WERI-Rb-1 (cell line): Measurements from ENCODE around the gene CCDC13.
A peak's percentile ranks its signal among the peaks of the same experiment; 100 is the strongest.

Experiments
- DNase-seq: peaks from one replicate; pipeline ENCODE4 v3.0.0-alpha.2; 2020
- H3K27ac ChIP-seq: fragments of 250-450 bp; sonication (Bioruptor Pico); 2 replicates; pipeline ENCODE4 v1.5.1; 2020; ENCODE audit warnings: mild to moderate bottlenecking, moderate library complexity
- H3K27me3 ChIP-seq: fragments of 250-450 bp; sonication (Bioruptor Pico); 2 replicates; pipeline ENCODE4 v1.5.1; 2021; ENCODE audit warnings: mild to moderate bottlenecking, low read depth, moderate library complexity; ENCODE audit not compliant: insufficient read depth, severe bottlenecking
- H3K36me3 ChIP-seq: fragments of 250-450 bp; sonication (Bioruptor Pico); 2 replicates; pipeline ENCODE4 v1.5.1; 2020; ENCODE audit warnings: mild to moderate bottlenecking, moderate library complexity
- H3K4me3 ChIP-seq: 2 replicates; pipeline ENCODE4 v1.5.1; 2011; ENCODE audit warnings: low read depth, mild to moderate bottlenecking, control low read depth, low read length
- H3K9me3 ChIP-seq: fragments of 250-450 bp; sonication (Bioruptor Pico); 2 replicates; pipeline ENCODE4 v1.5.1; 2021; ENCODE audit warnings: mild to moderate bottlenecking, moderate library complexity; ENCODE audit not compliant: severe bottlenecking
- TF ChIP-seq, protein P1 (sequence below): IDR thresholded peaks from 2 replicates; pipeline ENCODE4 v1.5.1; 2011; ENCODE audit warnings: low read depth, mild to moderate bottlenecking, control low read depth, inconsistent platforms, low read length

CCDC13 gene

GRCh38 chr3:42735019-42735418, 38.0 kb downstream of the CCDC13 start:
- peaks cover 4% of the 10 kb centered on the region for H3K9me3 ChIP-seq
- TF ChIP-seq, protein P1, sequence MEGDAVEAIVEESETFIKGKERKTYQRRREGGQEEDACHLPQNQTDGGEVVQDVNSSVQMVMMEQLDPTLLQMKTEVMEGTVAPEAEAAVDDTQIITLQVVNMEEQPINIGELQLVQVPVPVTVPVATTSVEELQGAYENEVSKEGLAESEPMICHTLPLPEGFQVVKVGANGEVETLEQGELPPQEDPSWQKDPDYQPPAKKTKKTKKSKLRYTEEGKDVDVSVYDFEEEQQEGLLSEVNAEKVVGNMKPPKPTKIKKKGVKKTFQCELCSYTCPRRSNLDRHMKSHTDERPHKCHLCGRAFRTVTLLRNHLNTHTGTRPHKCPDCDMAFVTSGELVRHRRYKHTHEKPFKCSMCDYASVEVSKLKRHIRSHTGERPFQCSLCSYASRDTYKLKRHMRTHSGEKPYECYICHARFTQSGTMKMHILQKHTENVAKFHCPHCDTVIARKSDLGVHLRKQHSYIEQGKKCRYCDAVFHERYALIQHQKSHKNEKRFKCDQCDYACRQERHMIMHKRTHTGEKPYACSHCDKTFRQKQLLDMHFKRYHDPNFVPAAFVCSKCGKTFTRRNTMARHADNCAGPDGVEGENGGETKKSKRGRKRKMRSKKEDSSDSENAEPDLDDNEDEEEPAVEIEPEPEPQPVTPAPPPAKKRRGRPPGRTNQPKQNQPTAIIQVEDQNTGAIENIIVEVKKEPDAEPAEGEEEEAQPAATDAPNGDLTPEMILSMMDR: no peak
- H3K27me3 ChIP-seq: no peaks in the 10 kb centered on the region
- H3K4me3 ChIP-seq: no peak overlapping the region
- no peak overlapping the region for H3K27ac ChIP-seq
- no peaks in the 10 kb centered on the region for H3K36me3 ChIP-seq
- no peak for DNase-seq

DNA sequence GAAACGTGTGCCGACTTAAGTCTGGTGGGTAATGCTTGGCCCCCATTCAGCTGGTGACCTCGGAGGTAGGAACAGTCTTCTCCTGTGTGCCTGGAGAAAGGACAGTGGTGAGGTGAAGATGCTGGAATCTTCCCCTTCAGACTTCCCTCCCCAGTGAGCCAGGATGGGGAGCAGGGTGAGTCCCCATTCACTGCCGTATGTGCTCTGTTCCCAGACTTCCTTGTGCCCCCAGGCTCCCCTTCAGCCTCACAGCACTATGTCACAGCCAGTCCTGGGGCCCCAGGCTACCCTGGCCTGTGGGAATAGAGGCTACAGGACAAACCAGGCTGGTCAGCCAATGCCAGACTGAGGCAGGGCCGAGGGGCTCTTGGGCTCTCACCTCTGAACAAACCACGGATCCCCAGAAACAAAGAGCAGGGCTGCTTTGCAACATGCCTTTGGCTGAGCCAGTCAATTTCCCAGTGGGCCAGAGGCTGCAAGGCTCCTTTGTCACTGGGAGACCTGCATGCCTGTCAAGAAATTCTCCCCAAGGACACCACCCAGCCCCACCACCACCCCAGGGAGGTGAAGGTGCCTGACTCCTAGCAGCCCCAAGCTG, 38.7 kb downstream of the CCDC13 start:
- no peak for DNase-seq
- TF ChIP-seq, protein P1: no peak
- Histone ChIP-seq H3K27ac (no peak overlapping the region), H3K9me3 (peaks cover 4% of the 10 kb centered on the region), H3K4me3 (no peak overlapping the region), H3K27me3 (no peaks in the 10 kb centered on the region), H3K36me3 (no peaks in the 10 kb centered on the region)

DNA sequence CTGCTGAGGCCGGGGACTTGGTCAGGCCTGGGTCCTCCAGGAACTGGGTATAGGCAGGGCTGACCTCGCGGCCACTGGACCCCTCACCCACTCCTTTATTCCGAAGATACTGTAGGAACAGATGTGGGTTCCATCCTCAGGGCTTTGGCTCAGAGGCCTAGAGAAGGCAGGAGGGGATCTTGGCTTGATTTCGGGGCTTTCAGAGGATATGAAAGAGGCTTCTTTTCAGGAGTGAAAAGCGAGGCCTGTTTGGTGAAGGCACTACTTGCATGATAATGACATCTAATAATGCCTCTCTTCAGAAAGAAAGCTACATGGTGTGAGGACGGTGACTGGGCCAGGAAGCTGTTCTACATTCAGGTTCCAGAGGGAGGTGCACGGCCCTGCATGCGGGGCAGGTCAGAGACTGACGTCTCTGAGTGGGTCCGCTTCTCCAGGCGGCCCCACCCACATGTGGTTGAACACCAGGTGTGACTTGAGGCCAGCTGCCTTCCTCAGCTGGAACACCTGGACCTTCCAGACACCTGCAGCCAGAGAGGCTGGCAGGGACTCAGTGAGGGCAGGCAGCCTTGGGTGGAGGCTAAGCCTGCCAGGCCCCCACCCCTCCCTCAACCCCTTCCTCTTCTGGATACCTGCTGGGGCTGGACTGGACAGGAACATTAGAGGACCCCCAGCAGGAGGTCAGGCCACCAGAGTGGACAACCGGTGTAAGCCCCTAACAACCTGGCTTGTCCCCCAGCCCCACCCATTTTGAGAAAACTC, 39.4 kb downstream of the CCDC13 start:
- Histone ChIP-seq H3K4me3 (no peak overlapping the region), H3K27me3 (no peaks in the 10 kb centered on the region), H3K9me3 (peaks cover 4% of the 10 kb centered on the region), H3K36me3 (no peaks in the 10 kb centered on the region), H3K27ac (no peak overlapping the region)
- no peak for DNase-seq
- TF ChIP-seq, protein P1: no peak

DNA sequence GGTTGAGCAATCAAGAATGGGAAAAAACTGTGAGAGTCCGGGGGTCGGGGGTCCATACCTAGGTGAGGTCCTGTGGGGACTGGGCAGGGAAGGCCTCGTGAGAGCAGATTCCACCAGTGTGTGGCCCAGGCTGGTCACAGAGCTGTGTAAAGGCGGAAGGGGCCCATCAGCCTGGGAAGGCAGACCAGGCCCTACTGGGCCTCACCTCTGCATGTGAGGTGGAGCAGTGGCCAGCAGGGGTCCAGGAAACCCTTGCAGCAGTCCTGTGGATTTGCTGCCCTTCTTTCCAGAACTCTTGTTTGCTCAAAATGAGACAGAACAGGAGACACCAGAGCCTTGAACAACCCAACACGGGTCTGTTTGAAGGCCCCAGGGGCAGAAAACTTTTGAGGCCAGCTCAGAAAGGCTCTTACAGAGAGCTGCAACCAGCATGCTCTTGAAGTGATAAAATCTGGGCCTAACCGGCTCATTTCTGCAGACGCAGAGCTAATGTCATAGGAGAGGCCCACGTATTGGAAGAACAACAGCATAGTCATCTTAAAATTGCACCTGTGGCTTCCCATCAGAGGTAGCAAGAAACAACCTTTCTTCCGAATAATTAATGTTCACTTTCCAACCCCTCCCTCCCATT, 40.1 kb downstream of the CCDC13 start:
- H3K36me3 ChIP-seq: no peaks in the 10 kb centered on the region
- no peak overlapping the region for H3K4me3 ChIP-seq
- DNase-seq: no peak
- no peak overlapping the region for H3K27ac ChIP-seq
- no peaks in the 10 kb centered on the region for H3K27me3 ChIP-seq
- TF ChIP-seq, protein P1: peak; percentile 63
- peaks cover 4% of the 10 kb centered on the region for H3K9me3 ChIP-seq

GRCh38 chr3:42732196-42732828, 40.7 kb downstream of the CCDC13 start:
- TF ChIP-seq, protein P1: no peak
- H3K27ac ChIP-seq: no peak overlapping the region
- peaks cover 4% of the 10 kb centered on the region for H3K9me3 ChIP-seq
- H3K36me3 ChIP-seq: no peaks in the 10 kb centered on the region
- H3K27me3 ChIP-seq: no peaks in the 10 kb centered on the region
- H3K4me3 ChIP-seq: no peak overlapping the region
- no peak for DNase-seq
